BJ (cell line): ENCODE data around the gene TEX2. TPM values are rescaled to one million over a fixed set of nuclear protein-coding genes. Genes with fewer than 3 reads are reported as not detected.
"Not testable (repeated sequence)": the region's sequence is repeated elsewhere in the genome, so short reads cannot be mapped to it uniquely, and the experiment has no call there.

Source experiments
- CTCF ChIA-PET: fragments of 350-600 bp; formaldehyde crosslinking; extraction: SDS; loops from one replicate; lab custom pipeline; 2021; ENCODE audit warnings: antibody characterized with exemption, inconsistent platforms; lab: Yijun Ruan, JAX
- POLR2A ChIA-PET: fragments of 300-600 bp; sonication (Branson Sonifier 250); formaldehyde crosslinking; extraction: SDS; loops from one replicate; lab custom pipeline; 2021; ENCODE audit warnings: antibody characterized with exemption; lab: Charles Lee
- DNase-seq: peaks from one replicate; pipeline ENCODE4 v3.0.0-alpha.2; 2011; ENCODE audit warnings: low read depth
- H3K27me3 ChIP-seq: 2 replicates; pipeline ENCODE4 v1.6.0; 2011; ENCODE audit warnings: low read length; ENCODE audit not compliant: control insufficient read depth, insufficient read depth
- H3K36me3 ChIP-seq: 2 replicates; pipeline ENCODE4 v1.5.1; 2011; ENCODE audit warnings: low read length; ENCODE audit not compliant: control insufficient read depth, insufficient read depth
- H3K4me3 ChIP-seq: 2 replicates; pipeline ENCODE4 v1.5.1; 2011; ENCODE audit warnings: low read depth, mild to moderate bottlenecking, control low read depth, low read length
- CTCF ChIP-seq: IDR thresholded peaks from 2 replicates; pipeline ENCODE4 v1.5.1; 2011; ENCODE audit warnings: low read depth, mild to moderate bottlenecking, control low read depth, inconsistent platforms, low read length, moderate library complexity; ENCODE audit not compliant: insufficient read depth
- polyA plus RNA-seq: library from polyadenylated mRNA; depleted of rRNA; stranded (reverse); fragments of >200 nt; gene quantifications from 2 replicates; pipeline ENCODE4 v1.2.3, GENCODE V29; 2011

The TEX2 gene
- polyA plus RNA-seq, 1 experiment = 35.0 TPM

GRCh38 chr17:64183815-64184214 is 79.2 kb downstream of the TEX2 start:
- POLR2A ChIA-PET = no interaction called here
- no peaks in the 10 kb centered on the region for H3K36me3 ChIP-seq
- no peak overlapping the region for H3K4me3 ChIP-seq
- DNase-seq = peak; percentile 64
- H3K27me3 ChIP-seq = no peaks in the 10 kb centered on the region
- CTCF ChIA-PET = interaction anchor here (0.6 to 1.2 kb wide), 2 partner anchors 76 to 153 kb away, joined by 3 to 5 read pairs; no protein-coding TSS in a partner anchor
- no peak for TF ChIP-seq CTCF

GRCh38 chr17:64182325-64183012 is 80.6 kb downstream of the TEX2 start:
- CTCF ChIA-PET = no interaction called here
- Histone ChIP-seq H3K36me3 (no peaks in the 10 kb centered on the region), H3K4me3 (no peak overlapping the region), H3K27me3 (no peaks in the 10 kb centered on the region)
- POLR2A ChIA-PET = no interaction called here
- TF ChIP-seq CTCF = no peak
- no peak for DNase-seq

- TF ChIP-seq CTCF = peak; percentile 43
- H3K27me3 ChIP-seq = no peaks in the 10 kb centered on the region
- ChIA-PET POLR2A (no interaction called here), CTCF (interaction anchor here (0.8 to 2.9 kb wide), 8 partner anchors 23 to 151 kb away, joined by 3 to 11 read pairs (median 4); no protein-coding TSS in a partner anchor)
- no peak for DNase-seq
- no peak overlapping the region for H3K4me3 ChIP-seq
- H3K36me3 ChIP-seq = no peaks in the 10 kb centered on the region
Measured at GRCh38 chr17:64180089-64181073, 82.7 kb downstream of the TEX2 start.

- CTCF ChIA-PET = interaction anchor here (0.8 to 2.9 kb wide), 3 partner anchors 25 to 103 kb away, joined by 3 to 11 read pairs (median 10); no protein-coding TSS in a partner anchor
Measured at GRCh38 chr17:64179024-64179423, 84.0 kb downstream of the TEX2 start.

GRCh38 chr17:64178011-64178825 is 84.8 kb downstream of the TEX2 start:
- ChIA-PET CTCF (interaction anchor here (1.2 to 2.9 kb wide), 5 partner anchors 9 to 149 kb away, joined by 3 to 11 read pairs (median 6); no protein-coding TSS in a partner anchor), POLR2A (no interaction called here)
- no peaks in the 10 kb centered on the region for H3K27me3 ChIP-seq
- no peak overlapping the region for H3K4me3 ChIP-seq
- no peak for DNase-seq
- no peak for TF ChIP-seq CTCF
- no peaks in the 10 kb centered on the region for H3K36me3 ChIP-seq

More at GRCh38 chr17:64179024-64179423, 84.0 kb downstream of the TEX2 start:
- DNase-seq, H3K36me3 ChIP-seq, POLR2A ChIA-PET, H3K4me3 ChIP-seq, H3K27me3 ChIP-seq: not testable (repeated sequence)
